SHP77 treated with DMSO at 0.1 percent for 48 hours (cell line): Measurements from ENCODE around the gene TRPM1.

Source experiments
- DNase-seq: peaks from one replicate; lab custom pipeline; 2025; lab: John Stamatoyannopoulos, UW

TRPM1 gene

GRCh38 chr15:30963681-30964080 is 137.8 kb downstream of the TRPM1 start:
- DNase-seq: no peak

GRCh38 chr15:30962659-30963058 is 138.9 kb downstream of the TRPM1 start:
- DNase-seq: no peak

GRCh38 chr15:30962079-30962478 is 139.4 kb downstream of the TRPM1 start:
- DNase-seq: no peak

GRCh38 chr15:30958219-30958618 is 143.3 kb downstream of the TRPM1 start:
- DNase-seq: no peak

- DNase-seq: no peak
These were observed 145.1 kb downstream of the TRPM1 start for GRCh38 chr15:30956216-30957124.

GRCh38 chr15:30954674-30955073 is 146.9 kb downstream of the TRPM1 start:
- DNase-seq: no peak

GRCh38 chr15:30953731-30954378 is 147.7 kb downstream of the TRPM1 start:
- DNase-seq: no peak

- DNase-seq: no peak
These were observed 148.3 kb downstream of the TRPM1 start for GRCh38 chr15:30953183-30953582.
